ENCODE measurements around the gene XPO1. TPM values are rescaled to one million over a fixed set of nuclear protein-coding genes. Genes with fewer than 3 reads are reported as not detected.
A peak's percentile ranks its signal among the peaks of the same experiment; 100 is the strongest.
"Not testable (repeated sequence)": the region's sequence is repeated elsewhere in the genome, so short reads cannot be mapped to it uniquely, and the experiment has no call there.

The XPO1 gene
- total RNA-seq, 1 donor = 160 TPM

- DNase-seq (ENCODE audit: insufficient read length, low spot score, missing footprints) = no peak
- peaks cover 52% of the 10 kb centered on the region for H3K36me3 ChIP-seq (ENCODE audit: insufficient read depth, low read length)
- no peak overlapping the region for H3K4me2 ChIP-seq (ENCODE audit: insufficient read depth, low read length)
- H3K9me3 ChIP-seq (ENCODE audit: low read depth, low read length) = no peaks in the 10 kb centered on the region
- no peak overlapping the region for H3K4me3 ChIP-seq (ENCODE audit: insufficient read depth, low read length)
- no peaks in the 10 kb centered on the region for H4K20me1 ChIP-seq (ENCODE audit: insufficient read depth, low read length)
- H3K27ac ChIP-seq (ENCODE audit: low read depth, low read length) = no peak overlapping the region
- TF ChIP-seq, protein P1, sequence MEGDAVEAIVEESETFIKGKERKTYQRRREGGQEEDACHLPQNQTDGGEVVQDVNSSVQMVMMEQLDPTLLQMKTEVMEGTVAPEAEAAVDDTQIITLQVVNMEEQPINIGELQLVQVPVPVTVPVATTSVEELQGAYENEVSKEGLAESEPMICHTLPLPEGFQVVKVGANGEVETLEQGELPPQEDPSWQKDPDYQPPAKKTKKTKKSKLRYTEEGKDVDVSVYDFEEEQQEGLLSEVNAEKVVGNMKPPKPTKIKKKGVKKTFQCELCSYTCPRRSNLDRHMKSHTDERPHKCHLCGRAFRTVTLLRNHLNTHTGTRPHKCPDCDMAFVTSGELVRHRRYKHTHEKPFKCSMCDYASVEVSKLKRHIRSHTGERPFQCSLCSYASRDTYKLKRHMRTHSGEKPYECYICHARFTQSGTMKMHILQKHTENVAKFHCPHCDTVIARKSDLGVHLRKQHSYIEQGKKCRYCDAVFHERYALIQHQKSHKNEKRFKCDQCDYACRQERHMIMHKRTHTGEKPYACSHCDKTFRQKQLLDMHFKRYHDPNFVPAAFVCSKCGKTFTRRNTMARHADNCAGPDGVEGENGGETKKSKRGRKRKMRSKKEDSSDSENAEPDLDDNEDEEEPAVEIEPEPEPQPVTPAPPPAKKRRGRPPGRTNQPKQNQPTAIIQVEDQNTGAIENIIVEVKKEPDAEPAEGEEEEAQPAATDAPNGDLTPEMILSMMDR (IDR thresholded peaks at IDR 0.05; ENCODE audit: extremely low read depth, low read depth, low read length) = no peak
- H3K27me3 ChIP-seq (ENCODE audit: insufficient read depth, low read length) = no peaks in the 10 kb centered on the region
- H2AFZ ChIP-seq (ENCODE audit: low read length) = no peak overlapping the region
- H3K79me2 ChIP-seq (ENCODE audit: insufficient read depth, low read length) = peaks cover 22% of the 10 kb centered on the region
- no peaks in the 10 kb centered on the region for H3K4me1 ChIP-seq (ENCODE audit: insufficient read depth, low read length)
Measured at GRCh38 chr2:61478086-61478485, 60.1 kb downstream of the XPO1 start.

DNA sequence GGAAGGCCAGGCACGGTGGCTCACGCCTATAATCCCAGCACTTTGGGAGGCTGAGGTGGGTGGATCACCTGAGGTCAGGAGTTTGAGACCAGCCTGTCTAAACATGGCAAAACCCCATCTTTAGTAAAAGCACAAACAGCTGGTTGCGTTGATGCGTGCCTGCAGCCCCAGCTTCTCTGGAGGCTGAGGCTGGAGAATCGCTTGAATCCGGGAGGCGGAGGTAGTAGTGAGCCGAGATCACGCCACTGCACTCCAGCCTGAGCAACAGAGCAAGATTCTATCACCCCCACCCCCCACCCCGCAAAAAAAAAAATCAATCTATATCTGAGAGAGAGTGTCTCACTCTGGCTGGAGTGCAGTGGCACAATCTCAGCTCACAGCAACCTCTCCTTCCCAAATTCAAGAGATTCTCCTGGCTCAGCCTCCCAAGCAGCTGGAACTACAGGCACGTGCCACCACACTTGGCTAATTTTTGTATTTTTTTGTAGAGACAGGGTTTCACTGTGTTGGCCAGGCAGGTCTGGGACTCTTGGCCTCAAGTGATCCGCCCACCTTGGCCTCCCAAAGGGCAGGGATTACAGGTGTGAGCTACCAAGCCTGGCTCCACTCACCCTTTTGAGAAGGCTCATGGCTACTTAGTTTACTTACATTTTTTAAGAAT, 61.1 kb downstream of the XPO1 start:
- not testable (repeated sequence) for DNase-seq (ENCODE audit: insufficient read length, low spot score, missing footprints); H4K20me1 ChIP-seq (ENCODE audit: insufficient read depth, low read length); H3K27ac ChIP-seq (ENCODE audit: low read depth, low read length); H3K4me3 ChIP-seq (ENCODE audit: insufficient read depth, low read length); H2AFZ ChIP-seq (ENCODE audit: low read length); H3K9me3 ChIP-seq (ENCODE audit: low read depth, low read length); H3K4me2 ChIP-seq (ENCODE audit: insufficient read depth, low read length); H3K27me3 ChIP-seq (ENCODE audit: insufficient read depth, low read length); H3K4me1 ChIP-seq (ENCODE audit: insufficient read depth, low read length)
- Histone ChIP-seq H3K79me2 (ENCODE audit: insufficient read depth, low read length) (peaks cover 28% of the 10 kb centered on the region), H3K36me3 (ENCODE audit: insufficient read depth, low read length) (peaks cover 42% of the 10 kb centered on the region)

- H3K27ac ChIP-seq (ENCODE audit: low read depth, low read length) = peak overlapping the region; percentile 98
- no peak for DNase-seq (ENCODE audit: insufficient read length, low spot score, missing footprints)
- TF ChIP-seq, protein P1 (IDR thresholded peaks at IDR 0.05; ENCODE audit: extremely low read depth, low read depth, low read length) = no peak
- peak overlapping the region; percentile 96 for H3K4me3 ChIP-seq (ENCODE audit: insufficient read depth, low read length)
- H3K4me2 ChIP-seq (ENCODE audit: insufficient read depth, low read length) = peak overlapping the region; percentile 86
- H3K9me3 ChIP-seq (ENCODE audit: low read depth, low read length) = no peaks in the 10 kb centered on the region
- peaks cover 3% of the 10 kb centered on the region for H3K36me3 ChIP-seq (ENCODE audit: insufficient read depth, low read length)
- H3K27me3 ChIP-seq (ENCODE audit: insufficient read depth, low read length) = no peaks in the 10 kb centered on the region
- peaks cover 11% of the 10 kb centered on the region for H4K20me1 ChIP-seq (ENCODE audit: insufficient read depth, low read length)
- peaks cover 6% of the 10 kb centered on the region for H3K4me1 ChIP-seq (ENCODE audit: insufficient read depth, low read length)
- peaks cover 47% of the 10 kb centered on the region for H3K79me2 ChIP-seq (ENCODE audit: insufficient read depth, low read length)
- H2AFZ ChIP-seq (ENCODE audit: low read length) = peak overlapping the region; percentile 95
Measured at GRCh38 chr2:61471905-61472805, 66.0 kb downstream of the XPO1 start.

DNA sequence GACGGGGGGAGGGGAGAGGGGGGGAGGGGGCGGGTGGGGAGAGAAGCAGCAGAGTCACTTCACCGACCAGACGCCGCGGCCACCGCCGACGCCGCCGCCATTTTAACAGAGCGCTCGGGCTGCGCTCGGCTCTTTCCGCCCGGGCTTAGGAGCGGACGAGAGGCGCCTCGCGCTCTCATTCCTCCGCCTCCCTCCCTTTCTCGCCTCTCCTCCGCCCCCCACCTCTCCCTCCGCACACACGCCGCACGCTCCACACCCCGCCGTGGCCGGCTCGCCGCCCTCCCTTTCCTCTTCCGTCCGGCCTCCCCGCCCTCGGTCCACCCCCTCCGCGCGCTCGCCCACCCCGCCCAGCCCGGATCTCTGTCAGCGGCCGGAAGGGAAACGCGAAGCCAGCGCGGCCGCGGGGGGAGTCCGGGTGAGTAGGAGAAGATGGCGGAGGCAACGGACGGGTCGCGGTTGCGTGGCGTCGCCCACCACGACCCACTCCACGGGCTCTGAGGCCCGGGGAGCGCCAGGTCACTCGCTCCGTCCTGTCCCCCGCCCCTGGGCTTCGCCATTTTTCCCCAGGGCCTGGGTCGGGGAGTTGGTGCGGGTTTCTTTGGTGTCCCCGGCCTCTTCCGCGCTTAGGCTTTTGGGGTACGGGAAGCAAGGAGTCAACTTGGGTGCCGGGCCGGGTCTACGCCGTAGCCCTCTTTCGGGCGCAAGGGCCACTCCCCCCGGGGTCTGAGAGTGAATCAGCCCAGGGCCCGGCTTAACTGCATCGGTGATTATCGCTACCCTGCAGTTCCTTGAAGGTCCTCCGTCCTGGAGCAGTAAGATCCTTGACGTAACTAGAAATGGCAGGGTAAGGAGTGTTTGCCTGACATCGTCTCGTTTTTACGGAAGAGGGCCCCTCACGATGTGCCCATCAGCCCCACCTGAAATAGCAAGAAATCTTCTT, 66.9 kb downstream of the XPO1 start, which contains the start of gene USP34:
TSS of gene USP34 (minus strand) at position 123 of the 940 bp plus-strand sequence. CDS start 395 bp downstream, outside the sequence.
- H3K36me3 ChIP-seq (ENCODE audit: insufficient read depth, low read length) = peaks cover 3% of the 10 kb centered on the region
- TF ChIP-seq, protein P1 (IDR thresholded peaks at IDR 0.05; ENCODE audit: extremely low read depth, low read depth, low read length) = no peak
- H3K4me3 ChIP-seq (ENCODE audit: insufficient read depth, low read length) = peak within 1 kb of the TSS; percentile 96
- H2AFZ ChIP-seq (ENCODE audit: low read length) = peak within 1 kb of the TSS; percentile 95
- H3K4me2 ChIP-seq (ENCODE audit: insufficient read depth, low read length) = peak within 1 kb of the TSS; percentile 86
- peaks cover 56% of the 10 kb centered on the region for H3K79me2 ChIP-seq (ENCODE audit: insufficient read depth, low read length)
- H3K4me1 ChIP-seq (ENCODE audit: insufficient read depth, low read length) = peaks cover 6% of the 10 kb centered on the region
- no peaks in the 10 kb centered on the region for H3K9me3 ChIP-seq (ENCODE audit: low read depth, low read length)
- H3K27ac ChIP-seq (ENCODE audit: low read depth, low read length) = peak within 1 kb of the TSS; percentile 98
- H3K27me3 ChIP-seq (ENCODE audit: insufficient read depth, low read length) = no peaks in the 10 kb centered on the region
- H4K20me1 ChIP-seq (ENCODE audit: insufficient read depth, low read length) = peaks cover 14% of the 10 kb centered on the region
- peak; percentile 99 for DNase-seq (ENCODE audit: insufficient read length, low spot score, missing footprints)

Measured in osteoblast (primary cell).